DMS79 treated with DMSO at 0.1 percent for 48 hours (cell line): ENCODE results near the gene DISP2.

Experiments used
- DNase-seq: peaks from one replicate; lab custom pipeline; 2025; lab: John Stamatoyannopoulos, UW

DISP2 gene

DNA sequence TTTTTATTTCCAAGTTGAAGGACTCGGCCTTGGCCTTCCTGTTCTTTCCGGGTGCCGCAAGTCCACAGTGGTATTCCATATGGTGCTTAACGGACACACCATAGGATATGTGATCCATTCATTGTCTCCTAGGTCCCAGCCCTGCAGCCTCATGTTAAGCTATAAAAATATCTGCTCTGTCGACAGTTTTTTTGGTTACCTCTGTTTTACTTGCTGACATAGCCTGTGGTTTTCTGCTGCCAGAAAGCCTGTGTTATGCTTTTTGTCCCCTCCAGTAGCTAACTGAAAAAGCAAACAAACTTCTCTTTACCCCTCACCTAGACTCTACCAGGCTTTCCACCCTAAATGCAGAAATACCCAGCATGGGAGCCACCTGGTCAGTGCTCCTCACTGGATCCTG lies 29.3 kb upstream of the DISP2 start:
- no peak for DNase-seq

DNA sequence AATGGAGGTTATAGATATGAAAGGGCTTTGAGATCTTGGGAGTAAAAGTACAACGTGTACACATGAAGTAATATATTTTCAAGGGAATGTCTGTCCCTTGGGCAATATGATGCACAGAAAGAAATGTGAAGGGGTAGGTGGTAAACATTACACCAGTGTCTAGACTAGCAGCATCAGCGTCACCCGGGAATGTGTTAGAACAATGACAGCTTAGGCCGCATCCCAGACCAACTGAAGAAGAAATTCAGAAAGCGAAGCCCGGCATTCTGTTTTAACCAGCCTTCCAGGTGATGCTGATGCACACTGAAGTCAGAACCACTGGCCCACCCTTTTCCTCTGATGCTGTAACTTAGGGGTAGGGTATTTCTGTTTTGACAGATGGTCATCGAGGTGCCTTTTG lies 28.2 kb upstream of the DISP2 start:
- no peak for DNase-seq

GRCh38 chr15:40330368-40330836 lies 27.6 kb upstream of the DISP2 start:
- DNase-seq, result peak; percentile 85

GRCh38 chr15:40331026-40331425 lies 27.0 kb upstream of the DISP2 start:
- no peak for DNase-seq

DNA sequence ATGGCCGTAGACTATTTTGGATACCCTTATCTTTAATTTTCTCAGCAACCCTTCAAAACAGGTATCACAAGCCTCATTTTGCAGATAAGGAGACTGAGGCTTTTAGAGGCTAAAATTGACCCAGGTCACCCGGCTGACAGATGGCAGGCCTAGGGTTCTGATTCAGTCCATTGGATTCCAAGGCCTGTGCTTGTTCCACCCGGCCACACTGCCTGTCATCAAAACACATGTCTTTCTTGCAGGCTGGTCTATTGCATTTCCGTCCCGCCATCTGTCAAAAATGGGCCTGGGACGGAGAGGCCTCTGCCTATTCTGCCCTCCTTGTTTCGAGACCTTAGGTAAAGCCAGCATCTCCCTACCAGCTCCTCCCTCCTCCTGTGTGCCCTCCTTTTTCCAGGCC lies 26.4 kb upstream of the DISP2 start:
- DNase-seq, result no peak

DNA sequence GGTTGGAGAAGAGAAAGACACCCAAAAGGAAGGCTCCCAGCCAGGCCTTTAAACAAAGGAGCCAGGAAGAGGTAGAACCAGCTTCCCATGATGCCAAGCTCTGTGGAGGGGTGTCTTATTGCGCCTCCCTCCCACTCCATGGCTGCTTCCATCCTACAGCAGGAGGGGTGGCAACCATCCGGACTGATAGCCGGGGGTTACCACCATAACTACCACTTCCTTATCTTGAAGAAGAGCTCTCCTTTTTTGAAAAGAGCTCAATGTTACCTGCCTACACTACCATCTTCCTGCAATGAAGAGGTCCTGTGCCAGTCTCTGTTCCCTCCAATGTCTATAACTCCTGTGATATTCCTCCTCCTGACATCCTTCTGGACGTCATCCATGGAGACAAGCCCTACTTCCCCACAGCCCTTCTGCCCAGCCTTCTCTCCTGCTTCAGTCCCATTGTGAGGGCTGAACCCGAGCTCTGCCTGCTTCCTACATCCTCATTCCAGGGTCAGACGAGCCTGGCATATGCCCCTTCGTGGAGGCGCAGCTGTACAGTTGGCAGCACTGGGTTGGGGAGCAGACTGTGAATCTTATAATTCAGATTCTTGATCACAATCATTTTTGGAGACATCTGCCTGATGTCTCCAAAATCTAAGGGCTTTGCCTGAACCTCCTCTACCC lies 25.8 kb upstream of the DISP2 start:
- DNase-seq, result no peak

- no peak for DNase-seq
Measured at GRCh38 chr15:40333922-40334492, 24.0 kb upstream of the DISP2 start.

DNA sequence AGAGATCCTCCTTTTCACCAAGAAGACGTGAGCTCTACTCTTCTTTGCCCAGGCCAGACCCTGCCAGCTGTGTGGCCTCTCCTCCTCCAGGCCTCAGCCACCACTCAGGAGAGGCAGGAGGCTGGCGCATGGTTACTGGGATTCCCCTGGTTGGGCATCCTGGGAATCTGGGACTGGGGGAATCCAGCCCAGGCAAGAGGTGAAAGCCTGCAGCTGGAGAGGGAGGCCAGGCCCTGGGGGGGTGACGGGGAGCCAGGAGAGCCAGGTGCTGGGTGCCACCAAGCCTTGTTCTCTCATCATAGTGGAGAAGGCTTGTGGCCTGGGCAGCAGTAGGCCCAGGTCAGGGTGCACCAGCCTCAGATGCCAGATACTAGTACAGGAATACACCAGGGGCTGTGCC lies 23.5 kb upstream of the DISP2 start:
- no peak for DNase-seq

DNA sequence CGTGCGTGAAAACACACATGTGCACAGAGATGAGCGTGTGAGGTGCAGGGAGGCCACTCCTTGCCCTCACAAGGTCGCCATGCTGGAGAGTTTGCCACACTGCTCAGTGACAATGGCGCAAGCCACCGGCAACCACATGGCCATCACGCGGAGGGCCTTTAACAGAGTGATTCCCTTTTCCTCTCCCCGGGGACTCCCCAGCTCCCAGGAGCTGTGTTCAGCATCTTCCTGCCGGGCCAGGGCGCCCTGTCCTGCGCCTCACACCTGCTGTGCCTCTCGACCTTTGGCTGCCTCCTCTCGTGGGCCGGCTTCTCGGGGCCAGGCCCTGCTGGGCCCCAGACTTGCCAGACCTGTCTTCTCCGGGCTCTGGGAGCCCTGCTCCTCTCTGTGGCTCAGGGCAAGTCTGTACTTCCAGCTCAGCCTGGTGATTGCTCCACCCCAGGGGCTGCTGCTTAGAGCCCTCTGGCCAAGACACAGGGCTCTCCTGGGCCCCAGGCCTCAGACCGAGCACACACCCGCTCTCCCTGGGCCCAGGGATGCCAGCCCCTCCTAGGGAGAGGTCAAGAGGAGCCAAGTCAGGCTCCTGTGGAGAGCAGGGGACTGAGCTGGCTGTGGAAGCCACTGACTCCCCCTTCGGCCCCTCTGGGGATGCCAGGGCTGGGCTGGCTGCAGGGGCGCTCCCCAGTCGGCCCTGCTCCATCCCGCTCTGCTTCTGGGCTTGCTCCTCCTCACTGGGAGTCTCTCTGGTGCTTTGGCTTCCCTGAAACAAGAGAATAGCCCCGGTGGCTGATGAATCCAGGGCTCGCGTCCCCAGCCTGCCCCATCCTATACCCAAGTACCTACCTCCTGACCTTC lies 22.9 kb upstream of the DISP2 start:
- no peak for DNase-seq

DNA sequence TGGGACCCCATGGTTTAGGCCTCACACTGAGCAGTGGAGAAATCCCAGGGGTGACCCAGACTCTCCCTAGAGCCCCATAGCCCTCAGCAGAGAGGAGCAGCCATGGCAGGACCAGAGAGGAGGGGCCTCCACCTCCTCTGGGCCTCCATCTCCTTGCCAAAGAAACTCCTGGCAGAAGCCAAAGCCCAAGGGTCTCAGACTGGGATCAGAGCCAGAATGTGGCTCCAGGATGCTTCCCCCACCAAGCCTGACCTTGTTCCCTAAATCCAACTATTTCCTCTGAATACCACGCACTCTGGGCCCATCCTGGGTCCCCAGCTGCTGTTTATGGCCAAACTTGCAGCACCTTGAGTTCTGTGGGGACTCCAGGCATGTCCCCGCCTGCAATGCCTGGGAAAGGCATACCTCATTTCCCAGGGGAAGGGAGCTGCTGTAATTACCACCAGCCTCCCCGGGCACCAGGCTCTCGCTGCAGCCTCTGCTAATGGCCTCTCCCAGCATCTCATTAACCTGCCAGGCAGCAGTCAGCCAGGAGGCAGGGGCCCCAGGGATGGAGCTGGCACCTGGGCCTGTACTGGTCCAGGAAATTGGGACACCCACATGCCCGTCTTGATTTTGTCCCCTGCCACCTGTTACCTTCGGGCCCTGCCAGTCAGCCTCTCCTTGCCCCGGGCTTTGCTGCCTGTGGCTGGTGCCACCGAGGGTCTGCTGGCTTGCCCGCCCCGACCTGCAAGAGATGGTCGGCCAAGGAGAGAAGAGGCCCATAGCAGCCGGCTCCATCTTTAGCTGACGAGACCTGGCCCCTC lies 21.9 kb upstream of the DISP2 start:
- peak; percentile 63 for DNase-seq

GRCh38 chr15:40336744-40337122 lies 21.3 kb upstream of the DISP2 start:
- no peak for DNase-seq

DNA sequence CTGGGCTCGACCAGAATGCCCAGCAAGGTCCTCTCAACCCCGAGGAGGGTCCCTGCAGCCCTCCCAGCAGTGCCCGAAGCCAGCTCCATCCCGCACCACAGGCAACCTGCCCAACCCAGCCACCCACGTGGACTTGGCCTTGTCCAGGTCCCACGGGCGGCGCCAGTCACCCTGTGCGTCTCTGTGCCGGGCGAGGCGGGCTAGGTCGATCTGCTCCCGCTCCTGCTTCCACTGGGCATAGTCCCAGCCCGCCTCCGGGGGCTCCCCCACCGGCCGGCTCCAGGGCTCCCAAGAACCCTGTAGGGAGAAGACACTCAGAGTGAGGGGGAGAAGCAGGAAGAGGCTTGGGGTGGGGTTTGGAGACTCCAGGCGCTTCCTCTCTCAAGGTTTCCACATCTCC lies 20.4 kb upstream of the DISP2 start:
- DNase-seq, result no peak

DNA sequence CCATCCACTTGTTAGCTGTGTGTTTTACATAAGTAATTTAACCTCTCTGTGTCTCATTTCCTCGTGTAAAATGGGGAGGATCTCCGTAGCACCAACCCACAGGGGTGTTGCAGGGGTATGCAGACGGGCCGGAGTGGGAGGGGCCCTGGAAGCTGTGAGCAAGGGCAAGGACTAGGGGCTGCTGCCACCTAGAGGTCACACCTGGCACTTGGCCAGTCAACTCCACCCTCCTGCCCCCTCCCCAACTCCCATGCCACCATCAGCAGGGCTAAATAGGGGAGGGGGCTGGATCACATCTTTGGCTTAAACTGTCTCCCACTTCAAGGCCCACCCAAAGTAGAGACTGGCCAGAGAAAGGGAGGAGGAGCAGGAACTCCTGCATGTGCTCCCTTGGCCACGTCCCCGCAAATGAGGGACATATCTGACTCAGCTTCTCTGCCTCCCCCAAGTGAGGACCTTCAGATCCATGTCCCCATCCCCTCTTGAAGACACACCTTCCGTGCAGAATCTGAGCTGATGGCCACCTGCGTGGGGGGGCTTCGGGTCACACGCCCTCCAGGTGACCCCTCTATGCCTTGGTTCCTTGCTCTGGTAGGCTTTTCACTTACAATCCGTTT lies 19.9 kb upstream of the DISP2 start:
- peak; percentile 48 for DNase-seq

GRCh38 chr15:40338921-40339620 lies 18.9 kb upstream of the DISP2 start:
- no peak for DNase-seq

GRCh38 chr15:40339621-40339945 lies 18.4 kb upstream of the DISP2 start:
- no peak for DNase-seq

GRCh38 chr15:40340038-40340739 lies 17.8 kb upstream of the DISP2 start:
- DNase-seq, result no peak

DNA sequence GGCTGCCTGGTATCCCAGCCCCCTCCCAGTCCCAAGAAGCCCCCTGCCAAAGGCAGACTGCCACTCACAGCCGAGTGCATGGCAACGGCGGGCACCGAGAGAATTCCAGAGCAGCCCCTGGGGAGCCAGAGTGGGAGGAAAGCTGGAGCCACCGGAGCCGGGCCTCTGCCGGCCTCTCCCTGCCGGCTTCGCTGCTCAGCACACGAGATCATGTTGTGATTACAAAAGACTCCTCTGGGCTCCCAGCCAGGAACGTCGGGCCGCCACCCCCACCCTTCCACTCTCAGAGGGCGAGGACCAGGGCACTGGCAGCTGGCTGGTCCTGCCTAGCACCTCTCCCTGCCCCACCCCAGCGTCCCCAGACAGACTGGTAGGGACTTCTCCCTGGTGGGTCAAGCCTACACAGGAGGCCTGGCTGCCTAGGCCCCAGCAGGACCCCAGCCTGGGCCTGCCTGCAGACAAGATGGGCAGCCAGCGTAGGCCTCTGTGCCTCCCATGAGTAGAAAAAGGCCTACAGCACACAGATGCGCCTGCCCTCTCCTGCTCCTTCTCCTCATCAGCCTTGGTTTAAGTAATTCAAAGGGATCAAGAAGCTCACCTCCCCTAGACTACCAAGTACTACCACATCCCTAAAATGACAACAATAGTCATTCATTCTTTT lies 17.1 kb upstream of the DISP2 start, which contains the start of gene CCDC9B:
Gene CCDC9B, minus strand, starts transcription at position 200 of the 661 bp plus-strand sequence. Its CDS starts 120 bp downstream, at position 80.
- peak; percentile 68 for DNase-seq

GRCh38 chr15:40342416-40343320 lies 15.4 kb upstream of the DISP2 start:
- DNase-seq, result no peak

- no peak for DNase-seq
Measured at GRCh38 chr15:40343512-40343911, 14.5 kb upstream of the DISP2 start.
